ENCODE measurements around the gene DNASE2. TPM values are rescaled to one million over a fixed set of nuclear protein-coding genes. Genes with fewer than 3 reads are reported as not detected.

The DNASE2 gene
- total RNA-seq, 1 donor from 2014 or later = 21.3 TPM

DNA sequence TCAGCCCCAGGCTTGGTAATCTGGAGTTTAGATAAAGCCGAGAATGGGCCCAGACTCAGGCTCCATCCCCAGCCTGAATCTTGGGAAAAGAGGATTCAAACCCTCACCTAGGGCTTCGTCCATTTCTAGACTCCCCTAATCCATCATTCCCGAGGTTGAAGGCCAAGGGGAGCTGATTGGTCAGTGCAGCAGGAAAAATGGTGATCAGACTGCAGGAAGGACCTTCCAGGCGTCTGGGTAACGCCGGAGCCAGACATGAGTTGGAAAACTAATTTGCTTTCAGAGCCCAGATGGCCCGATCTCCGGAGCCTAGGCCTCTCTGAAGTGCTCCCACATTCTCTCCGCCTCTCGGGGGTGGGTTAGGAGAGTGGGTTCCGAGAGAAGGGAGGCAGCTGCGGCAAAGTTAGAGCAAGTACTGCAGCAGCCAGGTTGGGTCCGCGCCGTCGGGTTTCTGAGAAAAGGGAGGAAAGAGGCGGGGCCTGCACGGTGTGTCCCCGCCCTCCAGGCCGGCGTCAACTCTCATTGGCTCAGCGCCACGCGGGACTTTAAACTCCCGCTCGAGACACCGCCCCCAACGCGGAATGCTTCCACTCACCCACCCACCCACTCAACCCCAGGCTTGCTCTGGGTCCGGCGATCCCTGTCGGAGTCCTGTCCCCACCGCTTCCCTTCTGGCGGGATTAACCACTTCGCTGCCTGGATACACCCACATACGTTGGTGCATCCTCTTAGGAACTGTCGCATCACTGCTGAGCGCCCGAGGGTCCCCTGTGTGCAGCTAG lies 46.1 kb downstream of the DNASE2 start:
- DNase-seq (ENCODE audit: low read depth) = no peak

DNA sequence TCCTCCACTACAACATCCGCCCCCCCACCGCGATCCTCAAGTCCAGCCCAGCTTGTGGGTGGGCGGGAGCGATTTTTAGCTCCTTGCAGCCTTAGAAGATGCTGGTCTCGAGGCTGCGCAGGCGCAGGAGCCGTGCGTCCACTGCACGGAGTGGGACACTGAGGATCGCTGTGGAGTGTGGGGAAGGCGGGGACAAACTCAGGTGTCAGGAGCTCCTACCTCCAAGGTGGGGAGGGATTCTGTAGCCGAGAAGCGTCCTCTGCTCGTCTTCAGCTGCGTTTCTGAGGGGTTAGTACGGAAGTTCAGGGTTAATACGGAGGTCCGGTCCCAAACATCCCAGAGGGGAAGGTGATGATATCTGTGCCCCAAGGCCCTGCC lies 46.7 kb downstream of the DNASE2 start, which contains the start of gene RTBDN:
Gene RTBDN (minus strand): TSS at position 14 of the 378 bp plus-strand sequence. CDS start 4,600 bp downstream, outside the sequence.
- no peak for DNase-seq (ENCODE audit: low read depth)

DNA sequence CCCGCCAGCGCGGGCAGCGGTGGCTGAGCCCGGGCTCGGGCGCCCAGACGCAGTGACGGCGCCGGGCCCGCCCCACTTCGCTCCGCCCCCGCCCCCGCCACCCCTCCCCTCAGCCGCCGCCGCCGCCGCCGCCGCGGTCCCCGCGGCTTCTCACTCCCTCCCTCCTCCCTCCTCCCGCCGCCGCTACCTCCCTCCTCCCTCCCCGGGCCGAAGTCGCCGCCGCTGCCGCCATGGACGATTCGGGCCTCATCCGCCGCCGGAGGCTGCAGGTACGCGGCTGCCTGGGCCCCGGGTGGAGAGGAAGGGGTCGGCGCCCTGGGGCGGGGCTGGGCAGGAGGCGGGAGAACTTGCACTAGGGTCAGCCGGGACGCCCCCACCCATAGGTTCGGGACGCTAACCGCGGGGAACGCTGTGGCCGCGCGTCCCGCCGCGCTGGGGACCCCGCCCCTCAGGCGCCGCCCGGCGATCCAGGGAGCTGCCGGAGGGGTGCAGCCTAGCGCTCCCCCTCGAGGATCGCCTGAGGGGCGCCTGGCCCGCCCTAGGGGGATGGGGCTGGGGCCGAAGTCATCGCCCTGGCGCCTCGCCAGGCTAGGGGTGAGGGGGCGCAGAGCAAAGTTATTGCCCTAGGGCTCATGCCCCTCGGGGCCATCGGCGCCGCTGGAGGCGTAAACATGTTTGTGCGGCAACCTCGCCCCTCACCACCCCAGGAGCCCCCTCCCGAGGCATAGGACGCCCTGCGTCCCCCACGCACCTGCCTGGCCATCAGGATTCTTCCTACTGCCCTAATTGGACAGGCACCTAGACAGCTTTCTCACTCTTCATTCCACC lies 47.3 kb downstream of the DNASE2 start:
- no peak for DNase-seq (ENCODE audit: low read depth)

DNA sequence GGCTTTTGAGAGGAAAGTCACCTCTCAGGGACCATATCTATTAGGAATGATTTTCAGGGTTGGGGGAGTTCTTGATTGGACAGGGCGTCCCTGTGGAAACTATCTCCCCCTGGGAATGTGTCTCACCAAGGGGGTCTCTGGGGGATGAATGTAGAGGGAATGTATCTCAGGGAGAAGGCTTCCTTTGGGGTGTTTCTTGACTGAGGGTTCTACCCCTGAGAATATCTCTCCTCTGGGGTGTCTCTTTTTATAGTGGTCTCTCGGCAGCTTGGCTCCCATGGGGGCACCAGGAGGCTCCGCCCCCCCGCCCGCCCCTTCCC lies 47.9 kb downstream of the DNASE2 start:
- no peak for DNase-seq (ENCODE audit: low read depth)

DNA sequence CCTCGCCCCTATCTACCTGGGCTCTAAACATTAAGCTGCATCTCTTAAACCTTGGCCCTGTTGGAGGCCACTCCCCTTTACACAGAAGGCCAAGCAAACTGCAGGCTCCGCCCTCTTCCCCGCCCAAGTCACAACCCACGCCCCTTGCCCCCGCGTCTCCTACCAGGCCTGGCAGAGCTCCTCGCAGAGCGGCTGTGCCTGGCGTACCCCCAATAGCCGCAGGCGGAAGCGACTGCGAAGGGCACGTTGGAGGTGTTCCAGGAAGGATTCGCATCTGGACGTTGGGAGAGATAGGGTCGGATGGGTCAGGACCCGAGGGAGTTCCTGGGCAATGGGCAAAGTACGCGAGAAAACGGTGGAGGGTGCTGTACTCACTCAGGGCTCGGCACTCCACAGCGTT lies 52.8 kb downstream of the DNASE2 start:
- no peak for DNase-seq (ENCODE audit: low read depth)

DNA sequence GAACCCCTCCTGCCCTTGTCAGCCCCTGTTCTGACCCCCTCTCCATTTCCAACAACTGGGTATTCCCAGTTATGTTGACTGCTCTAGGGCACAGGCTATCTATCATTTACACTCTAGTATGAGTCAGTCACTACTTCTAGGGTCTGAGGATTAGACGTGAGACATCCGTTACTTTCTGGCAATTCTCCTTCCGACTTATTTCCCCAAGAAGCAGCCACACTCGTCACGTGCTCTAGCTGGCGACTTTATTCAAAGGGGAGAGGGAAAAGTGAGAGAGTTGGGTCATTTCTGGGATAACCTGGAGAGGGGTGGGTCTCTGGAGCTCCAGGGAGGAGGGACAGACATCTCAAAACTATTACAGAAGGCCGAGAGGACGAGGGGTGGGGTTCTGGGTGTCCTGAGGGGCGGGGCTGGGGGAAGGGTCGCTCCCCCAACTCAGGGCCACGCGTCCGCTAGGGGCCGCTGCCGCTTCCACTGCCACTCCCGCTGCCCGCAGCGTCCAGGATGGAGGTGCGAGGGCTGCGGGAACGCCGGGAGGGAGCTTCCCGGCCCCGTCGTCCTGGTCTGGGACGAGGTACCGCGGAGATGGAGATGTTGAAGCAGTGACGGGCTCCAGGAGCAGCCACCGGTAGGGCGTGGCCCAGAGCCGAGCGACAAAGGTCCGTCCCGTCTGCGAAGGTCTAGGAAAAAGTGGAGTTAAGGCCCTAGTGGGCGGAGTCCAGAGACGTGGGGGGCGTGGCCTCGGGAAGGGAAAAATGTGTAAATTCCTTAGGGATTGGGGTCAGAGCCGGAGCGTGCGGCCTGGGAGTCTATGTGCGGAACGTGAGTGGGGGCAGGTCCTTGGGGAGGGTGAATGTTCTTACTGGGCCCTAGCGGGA lies 55.8 kb downstream of the DNASE2 start:
- no peak for DNase-seq (ENCODE audit: low read depth)

Small RNAs within 50 kb of the gene (microRNA-seq; reads per million reads assigned to microRNA genes)
- not detected for gene MIR5695
- gene MIR6794 = not detected

Other genes with a start within 250 kb of the DNASE2 start
- gene MAN2B1, start 214.7 kb downstream of the DNASE2 start, total RNA-seq = 50.7 and 52.0 TPM in 2 replicates
- 10.2 and 10.5 TPM in 2 replicates for gene WDR83, start 214.6 kb downstream of the DNASE2 start, total RNA-seq
- 72.5 and 97.1 TPM in 2 replicates for gene DHPS, start 199.6 kb downstream of the DNASE2 start, total RNA-seq
- gene GNG14, start 193.5 kb downstream of the DNASE2 start, total RNA-seq = not detected in 2 replicates
- gene FBXW9, start 184.8 kb downstream of the DNASE2 start, total RNA-seq = 11.9 and 12.2 TPM in 2 replicates
- 45.6 and 51.3 TPM in 2 replicates for gene TNPO2, start 157.5 kb downstream of the DNASE2 start, total RNA-seq
- gene TRIR, start 146.8 kb downstream of the DNASE2 start, total RNA-seq = 200 and 262 TPM in 2 replicates
- 73.1 and 96.8 TPM in 2 replicates for gene GET3, start 144.0 kb downstream of the DNASE2 start, total RNA-seq
- 0.05 and 0.24 TPM in 2 replicates for gene BEST2, start 129.7 kb downstream of the DNASE2 start, total RNA-seq
- gene HOOK2, start 105.9 kb downstream of the DNASE2 start, total RNA-seq = 39.6 and 49.9 TPM in 2 replicates
- gene JUNB, start 90.0 kb downstream of the DNASE2 start, total RNA-seq = 84.4 and 96.5 TPM in 2 replicates
- gene PRDX2, start 79.6 kb downstream of the DNASE2 start, total RNA-seq = 109 and 130 TPM in 2 replicates
- not detected in 2 replicates for gene THSD8, start 79.4 kb downstream of the DNASE2 start, total RNA-seq
- 3.5 and 4.3 TPM in 2 replicates for gene RNASEH2A, start 74.9 kb downstream of the DNASE2 start, total RNA-seq
- not detected in 2 replicates for gene RTBDN, start 46.9 kb downstream of the DNASE2 start, total RNA-seq
- gene MAST1, start 42.9 kb downstream of the DNASE2 start, total RNA-seq = 0.42 TPM in 1 of 2 replicates, not detected in the other
- not detected in 2 replicates for gene KLF1, start 5.8 kb upstream of the DNASE2 start, total RNA-seq
- 32.8 and 42.3 TPM in 2 replicates for gene GCDH, start 9.7 kb upstream of the DNASE2 start, total RNA-seq
- 0.16 TPM in 1 of 2 replicates, not detected in the other for gene SYCE2, start 37.8 kb upstream of the DNASE2 start, total RNA-seq
- gene FARSA, start 52.3 kb upstream of the DNASE2 start, total RNA-seq = 47.8 and 55.7 TPM in 2 replicates
- gene CALR, start 57.2 kb upstream of the DNASE2 start, total RNA-seq = 890 and 1,463 TPM in 2 replicates
- gene RAD23A, start 64.4 kb upstream of the DNASE2 start, total RNA-seq = 199 and 236 TPM in 2 replicates
- gene GADD45GIP1, start 75.8 kb upstream of the DNASE2 start, total RNA-seq = 44.6 and 58.1 TPM in 2 replicates
- not detected in 2 replicates for gene DAND5, start 88.1 kb upstream of the DNASE2 start, total RNA-seq
- 17.7 and 23.3 TPM in 2 replicates for gene NFIX, start 114.0 kb upstream of the DNASE2 start, total RNA-seq
- not detected in 2 replicates for gene LYL1, start 221.4 kb upstream of the DNASE2 start, total RNA-seq
- gene TRMT1, start 235.3 kb upstream of the DNASE2 start, total RNA-seq = 23.3 and 30.0 TPM in 2 replicates
- gene NACC1, start 236.8 kb upstream of the DNASE2 start, total RNA-seq = 59.7 and 66.2 TPM in 2 replicates